GM18526 (cell line): Measurements from ENCODE around the gene OTUB2.

Experiments
- POLR2A ChIP-seq: IDR thresholded peaks from 3 replicates; pipeline ENCODE4 v1.6.1; 2011; ENCODE audit not compliant: insufficient read length; ENCODE audit errors: extremely low read depth

OTUB2 gene

DNA sequence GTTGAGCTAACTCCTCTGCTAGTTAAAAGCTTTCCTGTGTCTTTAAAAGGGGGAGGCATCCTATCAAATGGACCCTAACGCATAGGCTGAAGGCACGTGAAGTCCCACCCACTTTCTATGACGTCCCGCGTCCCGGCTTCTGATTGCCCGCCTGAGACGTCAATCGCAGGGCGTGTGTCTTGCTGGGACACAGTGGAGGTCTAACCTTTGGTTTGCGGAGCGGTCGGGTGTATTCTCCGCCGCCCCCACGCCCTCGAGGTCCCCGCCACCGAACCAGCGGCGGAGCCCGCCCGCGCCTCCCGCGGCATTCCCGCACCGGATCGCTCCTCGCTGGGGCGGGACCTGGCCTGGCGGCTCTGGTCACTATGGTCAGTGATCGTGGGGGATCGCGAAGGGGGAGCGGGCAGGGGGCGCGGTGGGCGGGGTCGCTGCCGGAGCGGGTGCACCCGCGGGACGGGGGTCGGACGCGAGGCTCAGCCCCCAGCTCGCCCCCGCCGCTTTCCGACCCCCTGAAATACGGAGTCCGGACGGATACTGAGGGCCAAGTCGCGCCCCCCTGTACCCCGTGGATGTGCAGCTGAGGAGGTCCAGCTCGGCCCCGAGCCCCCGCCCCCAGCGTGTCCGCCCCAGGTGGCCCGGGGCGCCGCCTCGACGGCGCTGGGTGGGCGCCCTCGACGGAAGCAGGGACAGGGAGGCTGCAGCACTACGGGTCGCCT lies at the start of gene OTUB2:
Gene OTUB2 (plus strand): TSS at position 168 of the 716 bp plus-strand sequence. CDS start 198 bp downstream, at position 366.
- no peak for TF ChIP-seq POLR2A

DNA sequence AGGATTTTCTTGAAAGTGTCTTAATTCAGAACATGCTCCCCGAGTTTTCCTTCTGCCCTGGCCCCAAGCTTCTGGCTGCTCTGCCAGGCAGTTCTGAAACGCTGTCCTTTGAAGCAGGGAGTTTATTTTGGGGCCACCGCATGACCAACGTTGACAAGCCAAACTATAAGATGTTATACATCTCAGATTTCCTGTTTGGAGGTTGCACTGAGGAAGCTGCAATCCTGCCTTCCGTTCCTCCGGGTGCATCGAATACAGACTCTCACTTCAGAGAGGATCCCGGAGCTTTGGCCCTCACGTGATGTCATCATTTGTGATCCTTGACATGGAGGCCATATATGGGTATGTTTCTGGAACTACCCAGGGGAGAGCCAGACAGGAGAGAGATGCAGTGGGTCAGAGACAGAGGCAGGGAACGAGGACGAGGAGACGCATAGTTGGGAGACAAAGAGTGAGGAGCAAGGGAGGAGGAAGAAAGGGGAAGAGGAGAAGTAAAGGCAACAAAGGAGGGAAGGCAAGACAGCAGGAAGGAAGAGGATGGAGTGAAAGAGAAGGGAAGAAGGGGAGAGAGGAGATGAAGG lies 49.6 kb upstream of the OTUB2 start, which contains the start of gene ASB2:
Gene ASB2 (minus strand): TSS at position 94 of the 581 bp plus-strand sequence. CDS start 12,031 bp downstream, outside the sequence.
- peak; percentile 20 for TF ChIP-seq POLR2A

DNA sequence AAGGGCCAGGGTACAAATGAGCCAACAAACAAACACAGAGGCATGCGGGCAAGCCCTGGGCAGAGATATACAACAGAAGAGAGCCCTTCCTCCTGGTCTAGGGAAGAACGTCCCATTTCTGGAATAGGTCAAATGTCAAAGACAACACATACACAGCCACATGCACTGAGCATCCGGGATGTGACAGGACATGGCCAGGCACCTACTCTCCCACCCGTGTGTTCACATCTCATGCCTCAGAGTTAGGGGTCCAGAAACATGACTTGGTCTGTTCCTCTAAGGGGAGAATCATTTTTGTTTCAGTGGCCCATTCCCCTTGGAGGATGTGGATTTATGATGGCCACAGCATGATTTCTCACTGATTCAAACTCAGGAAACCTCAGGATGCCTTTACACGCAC lies 49.0 kb upstream of the OTUB2 start:
- no peak for TF ChIP-seq POLR2A

DNA sequence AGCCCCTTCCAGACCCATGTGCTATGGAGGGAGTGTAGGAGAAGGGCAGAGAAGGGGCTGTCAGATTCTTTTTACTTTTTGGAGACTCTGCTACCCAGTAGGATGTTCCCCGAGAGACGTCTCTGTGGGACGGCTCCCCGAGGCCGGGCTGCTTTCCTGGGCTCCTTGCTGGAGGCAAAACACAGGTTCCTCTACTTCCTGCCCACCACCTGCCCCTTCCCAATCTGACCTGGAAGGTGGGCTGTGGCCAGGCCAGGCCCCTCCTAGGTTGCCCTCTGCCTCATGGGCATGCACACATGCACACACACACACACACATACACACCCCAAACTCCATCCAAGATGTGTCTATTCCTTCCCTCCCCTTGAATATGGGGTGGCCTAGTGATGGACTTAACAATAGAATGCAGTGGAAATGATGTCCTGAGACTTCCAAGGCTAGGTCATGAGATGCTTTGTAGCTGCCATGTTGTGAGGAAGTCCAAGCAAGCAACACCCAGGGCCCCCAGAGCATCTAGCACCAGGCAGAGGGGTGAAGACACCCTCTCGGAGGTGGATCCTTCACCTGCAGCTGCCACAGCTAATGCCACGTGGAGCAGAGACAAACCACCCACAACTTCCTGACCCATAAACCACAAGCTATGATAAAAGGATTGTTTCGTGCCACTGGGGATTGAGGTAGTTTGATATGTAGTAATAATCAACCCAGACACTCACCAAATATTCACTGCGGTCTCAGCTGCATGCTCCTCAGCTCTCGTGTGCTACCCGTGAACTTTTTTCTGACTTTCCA lies 48.2 kb upstream of the OTUB2 start:
- no peak for TF ChIP-seq POLR2A

DNA sequence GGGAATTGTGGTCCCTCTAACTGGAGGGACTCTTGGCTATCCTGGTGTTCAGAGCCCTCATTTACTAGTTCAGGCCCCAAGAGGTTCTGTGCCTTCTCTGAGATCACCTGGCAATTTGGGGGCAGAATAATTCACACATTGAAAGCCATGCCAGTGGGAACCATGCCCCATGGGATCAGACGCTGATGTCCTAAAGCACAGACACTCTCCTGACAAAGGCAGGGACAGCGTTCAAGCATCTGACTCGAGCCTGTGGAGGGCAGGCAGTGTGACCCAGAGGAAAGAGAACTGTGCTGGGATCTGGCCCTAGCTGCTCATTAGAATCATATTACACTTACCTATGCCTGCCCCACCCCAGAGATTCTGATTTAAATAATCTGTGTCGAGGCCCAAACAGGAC lies 47.4 kb upstream of the OTUB2 start:
- no peak for TF ChIP-seq POLR2A

DNA sequence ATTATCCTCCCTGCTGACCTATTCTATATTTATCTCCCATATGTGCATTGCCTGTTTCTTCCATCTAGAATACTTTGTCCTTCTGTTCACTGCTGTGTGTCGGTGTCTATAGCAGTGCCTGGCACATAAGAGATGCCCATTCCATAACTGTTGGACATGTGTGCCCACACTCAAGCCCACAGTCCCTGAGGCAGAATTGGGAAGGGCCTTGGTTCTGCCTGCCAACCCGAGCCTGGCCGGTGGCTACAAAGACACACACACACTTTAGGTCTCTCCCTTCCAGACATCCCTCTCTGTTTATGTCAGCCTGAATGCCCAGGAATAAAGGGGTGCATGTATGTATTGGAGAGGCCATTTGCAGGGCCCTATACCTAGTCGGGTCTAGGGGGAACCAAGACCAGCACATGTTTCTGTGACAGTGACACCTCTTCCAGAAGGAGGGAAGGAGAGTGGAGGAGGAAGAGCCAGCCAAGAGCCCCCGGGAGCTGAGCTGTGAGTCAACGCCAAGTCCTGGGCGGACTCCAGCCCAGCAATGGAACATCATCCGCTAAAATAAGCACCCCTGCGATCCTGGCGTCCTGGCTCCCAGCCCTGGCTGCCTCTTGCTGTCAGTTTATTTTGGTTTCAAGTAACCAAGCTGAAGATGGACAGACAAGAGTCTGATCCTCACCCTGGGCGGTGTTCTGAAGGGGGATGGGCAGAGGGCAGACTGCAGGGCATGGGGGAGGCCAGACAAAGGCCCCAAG lies 45.5 kb upstream of the OTUB2 start:
- TF ChIP-seq POLR2A = no peak

DNA sequence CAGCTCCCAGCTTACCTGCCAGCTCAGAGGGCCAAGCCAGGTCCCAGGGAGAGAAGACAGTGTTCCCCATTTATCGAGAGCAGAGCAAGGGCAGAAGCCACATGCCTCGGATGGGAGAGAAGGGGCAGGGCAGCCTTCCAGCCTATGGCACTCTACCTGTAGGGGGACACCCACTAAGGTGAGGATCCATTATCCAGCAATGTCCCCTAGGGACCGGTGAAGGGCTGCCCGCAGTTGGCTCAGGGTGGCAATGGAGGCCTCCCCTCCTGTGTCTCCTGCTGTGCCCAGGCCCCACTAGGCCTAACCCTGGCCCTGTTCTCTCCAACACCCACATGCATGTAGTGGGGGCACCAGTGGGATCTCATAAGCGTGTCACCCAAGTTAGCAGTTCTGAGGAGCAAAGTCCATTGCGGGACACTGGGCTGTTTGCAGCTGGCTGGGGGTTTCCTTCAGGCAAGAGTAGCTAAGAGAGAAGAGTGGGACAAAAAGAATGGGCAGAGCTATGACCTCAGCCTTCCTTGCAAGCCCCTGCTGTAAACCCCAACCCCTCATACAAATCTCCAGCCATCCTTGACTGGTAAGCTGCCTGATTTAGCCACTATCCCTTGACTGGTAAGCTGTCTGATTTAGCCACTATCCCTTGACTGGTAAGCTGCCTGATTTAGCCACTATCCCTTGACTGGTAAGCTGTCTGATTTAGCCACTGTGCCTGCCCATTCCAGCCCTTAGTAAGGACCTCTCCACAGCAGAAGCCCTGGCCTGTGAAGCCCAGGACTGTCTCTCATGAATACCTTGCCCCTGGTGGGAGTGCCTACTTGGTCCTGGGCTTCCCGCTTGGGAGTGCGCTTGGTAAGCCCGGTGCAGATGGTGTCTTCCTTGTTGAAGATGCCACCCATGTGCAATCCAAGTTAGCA lies 44.6 kb upstream of the OTUB2 start:
- no peak for TF ChIP-seq POLR2A

DNA sequence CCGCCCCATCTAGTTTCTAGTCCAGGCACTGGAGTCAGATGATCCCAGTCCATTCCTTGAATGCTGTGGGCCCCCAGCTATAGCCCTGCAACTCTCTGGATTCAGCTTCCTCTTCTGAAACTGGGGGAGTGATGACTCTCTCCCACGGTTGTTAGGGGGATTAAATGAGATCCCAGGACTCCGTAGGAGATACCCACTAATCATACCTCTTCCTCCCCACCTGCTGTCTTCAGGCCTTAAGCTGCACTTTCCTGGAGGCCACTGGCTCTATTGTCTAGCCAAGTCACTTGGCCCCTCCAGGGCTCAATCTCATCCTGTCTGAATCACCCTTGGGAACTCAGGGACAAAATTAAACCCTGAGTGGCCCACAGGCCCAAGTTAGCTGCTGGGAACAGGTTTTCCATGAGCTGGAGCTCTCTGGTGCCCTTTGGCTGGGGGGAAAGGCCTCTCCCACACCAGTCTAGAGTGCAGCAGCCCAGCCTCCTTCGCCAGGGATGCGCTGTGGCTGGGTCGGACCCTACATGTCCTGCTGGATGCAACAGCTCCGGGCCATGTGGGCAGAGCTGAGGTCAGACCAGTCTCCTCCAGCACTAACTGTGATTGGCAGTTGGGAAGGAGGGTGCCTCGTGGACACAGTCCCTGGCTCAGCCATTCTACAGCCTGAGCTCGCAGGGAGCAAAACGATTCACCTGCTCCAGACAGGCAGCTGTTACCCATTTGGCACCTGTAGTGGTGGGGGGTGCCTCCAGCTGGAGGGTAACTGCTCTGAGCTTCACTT lies 43.7 kb upstream of the OTUB2 start:
- no peak for TF ChIP-seq POLR2A

DNA sequence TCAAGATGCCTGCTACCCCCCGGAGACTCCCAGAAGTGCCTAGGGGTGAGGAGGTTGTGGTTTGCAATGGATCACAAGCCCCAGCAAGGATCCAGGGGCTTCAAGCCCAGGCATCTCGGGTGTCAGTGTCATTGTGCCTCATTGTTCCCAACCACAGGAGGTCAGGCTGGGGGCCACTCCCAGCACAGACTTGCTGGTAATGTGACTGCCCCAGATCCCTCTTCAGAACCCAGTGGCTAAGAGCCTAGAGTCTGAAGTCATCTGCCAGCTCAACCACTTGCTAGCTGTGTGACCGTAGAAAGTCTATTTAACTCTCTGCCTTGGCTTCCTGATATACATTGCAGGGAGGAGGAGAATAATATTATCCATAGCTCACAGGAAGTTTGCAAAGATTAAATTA lies 42.1 kb upstream of the OTUB2 start:
- TF ChIP-seq POLR2A = no peak

DNA sequence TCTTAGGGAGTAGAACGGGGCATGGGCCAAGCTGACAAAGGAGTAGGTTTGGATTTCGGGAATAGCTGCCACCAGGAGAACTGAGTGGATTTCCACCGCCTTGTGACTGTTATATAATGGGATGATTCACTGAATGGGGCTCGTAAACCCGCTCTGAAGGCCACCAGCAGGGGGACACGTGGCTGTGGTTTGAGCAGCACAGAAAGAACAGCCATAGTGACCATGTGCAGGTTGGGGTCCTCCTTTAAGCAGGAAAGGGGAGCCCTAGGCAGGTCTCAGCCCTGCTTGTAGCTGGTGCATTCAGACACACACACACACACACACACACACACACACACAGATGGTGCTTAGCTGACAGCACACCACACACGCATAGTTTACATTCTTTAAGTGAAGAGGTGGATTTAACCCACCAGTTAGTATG lies 41.1 kb upstream of the OTUB2 start:
- TF ChIP-seq POLR2A = no peak

DNA sequence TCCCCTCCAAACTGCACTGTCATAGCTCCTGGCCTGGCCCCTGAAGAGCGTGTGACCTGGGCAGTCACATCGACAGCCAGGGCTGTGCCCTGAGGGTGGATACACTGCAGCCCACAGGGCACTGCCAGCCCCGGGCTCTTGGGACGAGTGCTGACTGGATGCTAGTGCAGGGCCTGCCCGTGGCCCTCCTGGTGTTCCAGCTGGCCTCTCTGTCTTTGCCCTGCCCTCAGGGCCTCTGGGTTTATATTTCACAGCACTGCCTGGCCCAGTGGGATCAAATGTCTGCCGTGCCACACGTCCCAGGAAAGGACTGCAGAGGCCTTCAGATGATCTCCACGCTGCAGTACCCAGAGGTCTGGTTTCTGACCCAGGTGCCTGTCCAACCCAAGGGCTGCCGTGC lies 39.2 kb upstream of the OTUB2 start:
- no peak for TF ChIP-seq POLR2A

DNA sequence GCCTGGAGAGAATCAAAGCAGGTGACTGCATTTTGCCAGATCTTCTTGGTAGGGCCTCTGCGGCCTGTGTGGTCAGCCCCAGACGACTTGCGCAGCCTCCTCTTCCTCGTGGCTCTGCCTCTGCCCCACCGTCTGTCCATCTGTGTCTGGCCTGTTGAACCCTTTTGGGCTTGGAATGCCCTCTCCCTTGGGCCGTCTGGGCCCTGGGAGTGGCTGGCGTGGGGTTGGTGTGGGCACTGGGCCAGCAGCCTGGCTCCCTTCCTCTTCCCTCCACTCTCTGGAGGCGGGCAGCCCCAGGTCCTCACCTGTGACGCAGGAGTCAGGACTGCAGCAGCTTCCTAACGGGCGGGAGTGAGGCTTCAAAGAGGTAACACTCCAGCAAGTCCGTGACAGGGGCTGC lies 38.8 kb upstream of the OTUB2 start:
- no peak for TF ChIP-seq POLR2A

DNA sequence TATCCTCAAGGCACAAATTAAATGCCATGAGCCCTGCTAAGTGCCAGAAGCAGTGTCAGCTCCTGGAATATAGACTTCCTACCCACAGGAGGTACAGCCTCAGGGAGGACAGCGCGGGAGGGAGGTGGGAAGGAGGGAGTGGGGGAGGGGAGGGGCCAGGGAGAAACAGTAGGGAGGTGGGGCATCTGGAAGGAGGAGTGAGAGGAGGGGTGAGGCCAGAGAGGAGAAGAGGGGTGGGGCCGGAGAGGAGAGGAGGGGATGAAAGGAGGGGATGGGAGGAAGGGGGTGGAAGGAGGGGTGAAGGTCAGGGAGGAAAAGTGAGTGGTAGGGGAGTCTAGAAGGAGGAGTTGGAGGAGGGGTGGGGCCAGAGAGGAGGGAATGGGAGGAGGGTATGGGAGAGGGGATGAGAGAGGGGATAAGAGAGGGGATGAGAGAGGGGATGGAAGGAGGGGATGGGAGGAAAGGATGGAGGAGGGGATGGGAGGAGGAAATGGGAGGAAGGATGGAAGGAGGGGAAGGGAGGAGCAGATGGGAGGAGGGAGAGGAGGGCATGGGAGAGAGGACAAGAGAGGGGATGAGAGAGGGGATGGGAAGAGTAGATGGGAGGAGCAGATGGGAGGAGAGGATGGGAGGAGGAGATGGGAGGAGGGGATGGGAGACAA lies 38.2 kb upstream of the OTUB2 start:
- no peak for TF ChIP-seq POLR2A

DNA sequence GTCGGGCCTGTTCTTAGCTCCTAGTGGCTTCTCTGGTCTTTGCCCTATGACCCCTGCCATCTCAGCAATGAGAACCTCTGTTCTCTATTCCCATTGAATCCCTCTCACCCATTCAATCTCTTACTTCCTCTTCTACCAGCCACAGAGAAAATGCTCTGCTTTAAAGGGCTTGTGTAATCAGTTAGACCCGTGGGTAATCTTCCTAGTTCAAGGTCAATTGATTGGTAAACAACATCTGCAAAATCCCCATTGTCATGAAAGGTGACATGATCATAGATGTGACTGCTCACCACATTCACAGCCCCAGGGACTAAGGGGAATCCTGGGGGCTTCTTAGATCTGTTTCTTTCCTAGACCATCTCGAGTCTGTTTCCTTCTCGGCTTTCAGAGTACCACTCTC lies 36.2 kb upstream of the OTUB2 start:
- TF ChIP-seq POLR2A = no peak
